ENCODE results near the gene NXF1.
"Not testable (repeated sequence)": the region's sequence is repeated elsewhere in the genome, so short reads cannot be mapped to it uniquely, and the experiment has no call there.

Gene NXF1

DNA sequence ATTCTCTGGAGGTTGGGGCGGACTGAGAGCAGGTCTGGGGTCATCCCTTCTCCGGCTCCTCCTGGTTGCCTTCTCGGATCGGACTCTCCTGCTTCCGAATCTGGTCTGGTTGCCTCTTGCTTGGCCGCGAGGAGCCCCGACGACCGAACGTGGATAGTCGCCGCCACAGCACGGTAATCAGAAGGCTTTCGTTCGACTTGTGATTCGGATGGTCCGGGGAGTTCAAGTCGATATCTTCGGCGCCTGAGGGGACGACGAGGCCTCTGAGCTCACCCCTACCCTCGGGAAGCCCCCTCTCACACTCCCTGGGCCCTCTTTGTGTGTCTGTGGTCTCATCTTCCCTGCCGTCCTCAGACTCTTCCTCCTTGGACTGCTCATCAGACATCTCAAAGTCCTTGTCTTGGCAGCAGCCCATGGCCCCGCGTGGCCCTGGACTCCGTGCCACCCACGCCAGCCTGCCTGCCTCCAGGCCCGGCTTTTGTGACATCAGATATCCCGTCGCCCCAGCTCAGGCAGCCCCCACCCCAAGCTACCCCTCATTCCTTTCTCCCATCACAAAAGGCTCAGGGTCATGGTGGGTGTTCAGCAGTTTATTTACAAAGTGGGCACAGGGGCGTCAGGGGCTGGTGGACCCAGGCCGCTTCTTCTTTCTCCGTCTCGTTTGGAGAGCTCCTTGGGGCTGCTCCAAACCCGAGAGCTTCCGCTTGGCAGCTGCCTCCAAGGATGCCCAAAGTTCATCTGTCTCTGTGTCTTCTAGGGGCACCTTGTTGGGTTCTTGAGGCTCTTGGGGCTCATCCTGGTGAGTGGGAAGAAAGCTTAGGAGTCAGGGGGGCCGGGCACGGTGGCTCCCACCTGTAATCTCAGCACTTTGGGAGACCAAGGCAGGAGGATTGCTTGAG is 27.3 kb upstream of the NXF1 start, which contains the start of gene TEX54:
TSS of gene TEX54 (minus strand) at position 506 of the 899 bp plus-strand sequence.
- DNase-seq = no peak

DNA sequence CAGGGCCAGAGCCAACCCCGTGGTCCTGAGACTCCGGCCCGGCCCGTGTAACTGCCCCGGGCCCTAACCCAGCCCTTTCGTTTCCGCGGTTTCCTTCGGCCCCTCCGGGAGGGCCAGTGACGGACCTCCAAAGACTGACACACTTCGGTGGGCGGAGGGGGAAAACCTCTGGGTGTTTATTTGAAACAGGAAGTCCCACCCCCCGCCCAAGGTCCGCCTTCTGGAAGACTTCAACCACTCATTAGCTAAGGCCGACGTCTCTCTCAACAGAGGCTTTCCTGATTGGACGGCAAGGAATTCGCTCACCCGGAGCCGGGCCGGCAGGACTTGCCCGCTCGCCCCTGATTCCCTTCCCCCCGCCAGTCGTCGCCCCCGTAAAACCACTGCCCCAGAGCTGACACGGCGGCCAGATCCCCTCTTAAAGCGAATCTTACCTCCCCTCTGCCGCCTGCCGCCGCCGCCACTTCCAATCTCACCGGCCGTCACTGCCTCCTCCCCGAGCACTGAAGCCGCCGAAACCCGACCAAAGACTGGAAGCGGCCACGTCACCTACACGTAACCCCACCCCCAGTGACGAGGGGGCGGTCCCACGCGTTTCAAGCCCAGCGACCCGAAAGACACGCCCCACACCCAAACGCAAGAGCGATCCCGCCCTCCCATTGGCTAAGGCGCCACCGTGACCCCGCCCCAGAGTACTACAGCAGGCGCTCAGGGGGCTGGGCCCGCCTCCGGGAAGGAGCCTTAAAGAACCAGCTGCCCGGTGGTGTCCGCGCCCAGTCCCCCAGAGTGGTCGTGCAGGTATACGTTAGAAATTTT is 26.5 kb upstream of the NXF1 start, which contains the start of gene STX5:
TSS of gene STX5 (minus strand) at position 532 of the 816 bp plus-strand sequence. CDS start 808 bp downstream, outside the sequence.
- peak; percentile 98 for DNase-seq

DNA sequence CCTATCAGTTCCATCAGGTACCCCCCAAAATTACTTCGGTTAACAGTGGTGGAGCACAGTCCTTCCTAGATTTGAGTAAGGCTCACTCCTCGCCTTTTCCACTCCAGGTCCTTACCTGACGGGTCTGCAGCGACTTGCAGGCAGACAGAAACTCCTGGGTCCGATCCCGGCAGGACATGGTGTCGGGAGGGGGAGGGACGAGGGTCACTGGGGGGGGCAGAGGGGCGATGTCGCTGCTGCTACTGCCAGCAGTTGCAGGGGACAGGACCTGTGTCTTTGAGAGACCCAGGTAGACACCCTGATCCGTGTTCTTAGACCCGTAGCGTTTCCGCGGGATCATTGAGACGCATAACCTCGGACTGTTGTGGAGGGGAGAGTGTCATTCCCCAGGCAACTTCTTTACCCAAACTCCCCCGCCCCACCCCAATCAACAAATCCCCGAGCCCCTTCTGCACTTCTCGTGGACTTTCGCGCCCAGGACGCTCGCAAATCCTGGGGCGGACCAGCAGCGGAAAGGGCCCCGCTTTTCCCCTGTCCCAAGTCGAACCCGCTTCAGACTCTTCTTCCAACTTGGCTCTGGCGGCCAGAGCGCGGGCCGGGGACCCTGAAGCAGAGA is 25.8 kb upstream of the NXF1 start:
- no peak for DNase-seq

DNA sequence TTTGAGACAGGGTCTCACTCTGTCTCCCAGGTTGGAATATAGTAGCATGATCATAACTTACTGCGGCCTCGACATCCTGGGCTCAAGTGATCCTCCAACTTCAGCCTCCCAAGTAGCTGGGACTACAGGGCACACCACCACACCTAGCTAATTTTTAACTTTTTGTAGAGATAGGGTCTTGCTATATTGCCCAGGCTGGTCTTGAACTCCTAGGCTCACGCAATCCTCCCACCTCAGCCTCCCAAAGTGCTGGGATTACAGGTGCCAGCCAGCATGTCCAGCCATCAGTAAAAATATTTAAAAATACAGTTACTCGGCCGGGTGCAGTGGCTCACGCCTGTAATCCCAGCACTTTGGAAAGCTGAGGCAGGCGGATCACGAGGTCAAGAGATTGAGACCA is 22.9 kb upstream of the NXF1 start:
- DNase-seq = not testable (repeated sequence)

DNA sequence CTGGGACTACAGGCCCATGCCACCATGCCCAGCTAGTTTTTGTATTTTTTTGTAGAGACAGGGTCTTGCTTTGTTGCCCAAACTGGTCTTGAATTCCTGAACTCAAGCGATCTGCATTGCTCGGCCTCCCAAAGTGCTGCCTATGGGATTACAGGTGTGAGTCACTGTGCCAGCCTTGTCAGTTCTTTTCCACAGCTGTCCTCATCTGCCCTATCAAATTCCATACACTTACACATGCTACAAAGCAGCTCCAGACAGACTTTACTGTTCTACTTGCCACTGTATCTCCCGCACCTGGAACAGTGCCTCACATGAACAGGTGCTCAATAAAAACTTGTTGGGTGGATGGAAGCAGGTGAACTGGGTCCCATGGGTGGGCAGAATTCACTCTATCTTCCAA is 18.4 kb upstream of the NXF1 start:
- DNase-seq = no peak

DNA sequence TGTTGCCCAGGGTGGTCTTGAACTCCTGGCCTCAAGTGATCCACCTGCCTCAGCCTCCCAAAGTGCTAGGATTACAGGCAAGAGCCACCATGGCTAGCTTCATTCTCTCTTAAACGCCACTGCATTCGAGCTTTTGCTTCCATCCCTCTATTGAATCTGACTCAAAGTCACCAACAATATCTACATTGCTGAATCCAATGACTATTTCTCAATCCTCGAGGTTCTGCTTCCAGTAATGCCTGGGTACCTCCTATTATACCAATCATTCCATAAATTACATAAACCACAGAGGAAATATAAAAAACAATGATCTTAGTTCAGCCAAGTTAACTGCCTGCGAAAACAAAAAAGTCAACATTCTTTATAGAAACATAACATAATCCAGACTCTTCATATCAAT is 11.9 kb upstream of the NXF1 start:
- DNase-seq = no peak

DNA sequence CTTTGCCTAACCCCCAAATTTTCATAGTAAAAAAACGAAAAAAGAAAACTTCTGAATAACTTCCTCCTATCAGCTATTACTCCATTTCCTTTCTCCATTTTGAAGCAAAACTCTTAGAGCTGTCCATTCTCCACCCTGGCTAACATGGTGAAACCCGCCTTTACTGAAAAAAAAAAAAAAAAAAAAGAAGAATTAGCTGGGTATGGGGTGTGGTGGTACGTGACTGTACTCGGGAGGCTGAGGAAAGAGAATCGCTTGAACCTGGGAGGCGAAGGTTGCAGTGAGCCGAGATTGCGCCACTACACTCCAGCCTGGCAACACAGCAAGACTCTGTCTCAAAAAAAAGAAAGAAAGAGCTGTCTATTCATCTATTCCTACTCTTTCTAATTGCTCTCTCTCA is 11.3 kb upstream of the NXF1 start:
- no peak for DNase-seq

DNA sequence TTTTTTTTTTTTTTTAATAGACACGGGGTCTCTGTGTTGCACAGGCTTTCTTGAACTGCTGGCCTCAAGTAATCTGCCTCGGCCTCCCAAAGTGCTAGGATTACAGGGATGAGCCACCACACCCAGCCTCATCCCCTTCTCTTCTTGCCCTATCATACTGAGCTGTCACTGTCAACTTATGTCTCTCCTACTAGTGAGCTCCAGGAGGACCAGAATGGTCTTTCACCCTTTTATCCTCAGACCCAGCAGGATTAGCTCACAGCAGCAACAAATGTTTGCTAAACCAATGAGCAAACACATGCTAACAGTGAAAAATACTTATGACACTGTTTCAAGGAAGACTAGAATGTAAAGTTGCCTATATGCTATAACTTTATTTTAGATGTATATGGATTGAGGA is 6.4 kb upstream of the NXF1 start:
- no peak for DNase-seq

DNA sequence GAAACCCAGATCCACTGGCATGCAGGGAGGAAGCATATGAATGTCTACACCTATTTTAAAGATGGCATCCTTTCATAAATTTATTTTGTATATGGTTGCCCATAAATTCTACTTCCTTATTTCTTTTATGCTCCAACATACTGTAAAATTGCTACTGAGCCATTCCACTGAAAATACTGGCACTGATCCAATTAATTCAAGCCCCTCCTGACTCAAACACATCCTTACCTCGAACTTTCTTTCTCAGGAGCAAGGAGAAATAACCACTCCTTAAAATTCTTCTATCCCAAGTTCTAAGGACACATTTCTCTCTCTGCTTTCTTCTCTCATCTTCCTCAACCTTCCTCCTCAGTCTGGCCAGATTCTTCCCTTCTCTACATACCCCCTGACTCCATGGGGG is 5.5 kb upstream of the NXF1 start:
- DNase-seq = no peak

DNA sequence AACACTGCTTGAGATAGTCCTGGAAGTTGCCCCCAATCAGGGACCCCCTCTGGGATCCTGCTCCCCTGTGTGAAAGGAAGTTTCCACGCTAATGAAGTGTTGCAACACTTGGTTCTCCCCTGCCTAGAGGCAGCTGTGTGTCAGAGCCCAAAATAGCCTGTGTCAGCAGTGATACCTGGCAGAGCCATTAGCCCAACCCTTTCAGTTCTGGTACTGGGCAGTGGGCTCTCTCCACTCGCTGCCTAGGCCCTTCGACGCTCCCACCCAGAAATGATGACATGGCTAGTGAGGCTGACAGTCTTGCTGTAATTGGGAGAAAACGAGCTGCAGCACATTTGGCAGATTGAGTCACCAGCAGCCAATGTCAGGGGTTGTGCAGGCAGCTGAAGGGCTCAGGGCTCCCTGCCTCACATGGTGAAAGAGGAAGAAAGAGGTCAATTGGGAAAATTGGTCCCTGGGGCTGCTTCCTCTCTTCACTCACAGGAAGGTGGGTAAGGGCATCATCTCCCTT is 1.4 kb upstream of the NXF1 start:
- no peak for DNase-seq

DNA sequence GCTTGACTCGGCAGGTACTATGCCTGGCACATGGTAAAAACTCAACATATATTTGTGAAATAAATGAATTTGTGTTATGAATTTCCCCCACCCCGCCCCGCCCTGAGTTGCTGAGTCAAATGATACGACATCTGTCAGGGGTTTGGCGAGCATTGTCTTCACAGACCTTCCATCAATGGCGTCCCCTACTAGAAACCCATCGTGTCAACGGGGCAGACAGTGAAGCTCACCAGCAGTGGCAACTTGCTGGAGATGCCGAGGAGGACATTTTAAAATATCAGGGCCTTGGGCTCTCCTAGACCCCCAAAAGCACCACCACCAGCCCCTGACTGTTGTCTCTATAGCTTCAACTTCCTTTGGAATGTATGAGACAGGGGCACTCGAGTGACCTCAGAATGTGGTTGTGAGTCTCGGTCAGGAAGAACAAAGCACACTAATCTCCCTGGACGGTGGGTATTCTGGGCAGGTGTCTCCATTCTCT is 761 bp upstream of the NXF1 start:
- no peak for DNase-seq

DNA sequence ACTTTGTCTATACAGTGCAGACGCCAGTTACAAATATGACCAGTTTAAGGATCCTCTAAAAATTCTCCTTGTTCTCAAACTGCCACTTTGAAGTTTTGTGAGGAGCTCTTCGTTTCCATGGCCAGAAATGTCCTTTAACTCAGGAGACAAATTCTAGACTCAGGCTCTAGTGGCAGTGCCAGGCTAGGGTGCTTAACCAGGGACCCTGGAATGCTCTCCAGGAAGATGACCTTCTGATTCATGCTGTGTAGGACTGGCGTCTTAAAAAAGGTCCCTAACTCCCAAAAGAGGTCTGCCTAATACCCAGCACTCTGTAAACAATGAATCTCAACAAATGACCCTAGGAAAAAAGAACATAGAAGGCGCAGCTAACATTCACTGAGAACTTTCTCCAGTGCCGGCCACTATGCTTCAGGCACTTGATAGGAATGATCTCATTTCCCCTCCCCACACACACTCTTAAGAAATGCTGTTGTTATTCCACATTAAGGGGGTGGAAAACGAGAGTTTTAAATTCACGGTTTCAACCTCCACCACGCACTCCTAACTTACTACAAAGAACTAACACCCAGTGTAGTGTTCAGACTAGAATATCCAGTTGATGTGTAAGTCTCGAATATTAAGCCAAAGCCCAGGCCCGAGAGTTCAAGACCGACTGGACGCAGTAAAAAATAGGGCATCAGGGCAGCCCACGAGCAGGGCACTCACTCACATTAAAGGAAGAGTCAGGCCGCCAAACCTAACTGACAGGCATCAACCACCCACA is 747 bp downstream of the NXF1 start:
- DNase-seq = peak; percentile 24

DNA sequence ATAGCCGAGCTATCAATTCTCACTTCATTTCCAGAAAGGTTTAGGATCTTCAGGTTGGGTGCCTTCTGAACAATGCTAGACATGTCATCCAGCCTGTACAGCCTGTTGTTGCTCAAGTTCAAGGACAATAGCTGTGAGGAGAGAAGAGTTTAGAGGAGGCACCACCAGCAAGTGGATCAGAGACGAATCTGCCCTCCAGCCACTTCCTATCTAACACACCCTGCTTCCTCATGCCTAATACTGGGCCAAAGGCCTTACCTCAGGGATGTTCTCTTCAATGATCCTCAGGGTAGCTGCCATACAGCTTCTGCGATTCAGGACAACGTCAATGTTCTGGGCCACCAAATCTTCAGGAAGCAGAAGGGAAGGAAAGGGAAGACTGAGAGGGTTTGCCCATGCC is 4.2 kb downstream of the NXF1 start:
- no peak for DNase-seq

DNA sequence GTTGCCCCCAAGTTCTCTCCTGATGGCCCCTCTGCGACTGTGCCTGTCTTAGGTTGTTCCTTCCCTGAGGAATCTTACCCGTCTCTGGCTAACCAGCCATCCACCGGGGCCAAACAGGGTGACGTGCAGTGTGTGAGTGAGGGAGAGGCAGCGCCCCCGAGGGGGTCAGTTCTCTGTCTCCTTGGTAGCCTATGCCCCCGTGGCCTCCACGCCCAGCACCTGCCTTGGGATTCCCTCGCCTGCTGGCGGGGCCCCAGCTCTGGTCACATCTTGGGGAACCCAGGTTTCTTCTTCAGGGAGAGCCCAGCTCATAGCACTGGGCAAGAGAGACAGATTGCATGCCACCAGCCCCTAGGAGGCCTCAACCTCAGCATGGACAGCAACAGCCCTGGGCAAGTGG is 5.8 kb downstream of the NXF1 start:
- no peak for DNase-seq

DNA sequence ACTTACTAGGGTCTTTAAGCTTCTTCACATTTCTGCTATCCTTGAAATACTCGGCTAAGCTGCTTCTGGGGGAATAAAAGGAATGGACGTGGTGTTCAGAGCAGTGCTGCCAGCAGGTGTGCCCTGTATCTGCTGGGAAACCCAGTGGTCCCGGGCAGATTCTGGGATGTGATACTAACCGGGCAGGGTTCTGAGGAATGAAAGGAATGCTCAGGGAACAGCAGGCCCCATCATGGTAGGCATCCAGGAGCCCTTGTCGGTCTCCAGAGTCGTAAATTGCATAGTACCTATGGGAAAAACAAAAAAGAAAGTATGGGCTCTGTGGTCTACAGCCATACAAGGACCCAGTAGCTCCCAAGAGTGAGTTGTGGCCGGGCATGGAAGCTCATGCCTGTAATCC is 9.0 kb downstream of the NXF1 start:
- DNase-seq = no peak

DNA sequence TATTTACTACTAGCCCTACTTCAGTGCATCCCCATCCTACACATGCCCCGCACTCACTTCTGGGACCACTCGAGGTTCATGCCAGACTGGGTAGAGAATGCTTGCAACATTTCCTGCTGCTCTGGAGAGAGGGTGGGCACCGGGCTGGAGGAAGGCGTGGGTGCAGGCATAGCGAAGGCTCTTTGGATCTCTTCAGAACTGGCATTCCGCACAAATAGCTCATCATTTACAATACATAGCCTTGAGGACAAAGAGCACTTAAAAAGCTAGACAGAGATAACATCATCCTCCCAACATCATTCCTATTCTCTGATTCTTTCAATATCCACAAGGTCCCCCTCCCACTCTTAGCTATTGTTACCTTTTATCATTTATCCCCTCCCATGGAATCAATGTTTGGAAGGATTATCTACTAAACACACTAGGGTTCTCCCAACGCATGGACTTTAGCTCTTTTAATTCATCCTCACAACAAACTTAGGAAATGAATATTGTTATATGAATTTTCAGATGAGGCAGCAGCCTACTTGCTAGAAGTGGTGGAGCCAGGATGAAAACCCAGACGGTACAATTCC is 11.0 kb downstream of the NXF1 start:
- DNase-seq = no peak

DNA sequence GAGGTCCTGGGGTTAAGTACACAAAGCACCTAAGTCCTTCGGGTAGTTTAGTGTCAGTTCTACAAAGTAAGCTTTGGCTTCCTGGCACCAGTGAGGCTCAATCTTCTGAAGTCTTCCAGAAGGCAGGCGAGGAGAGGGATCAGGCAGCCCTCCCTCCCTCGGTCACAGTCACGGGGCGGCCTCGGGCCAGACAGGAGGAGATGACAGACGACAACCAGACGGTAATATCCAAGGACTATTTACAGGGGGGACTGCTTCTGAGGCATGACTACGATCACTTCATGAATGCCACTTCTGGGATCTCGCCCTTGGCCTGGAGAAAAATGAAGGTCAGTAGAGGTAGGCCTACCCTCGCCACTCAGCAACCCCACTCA is 13.1 kb downstream of the NXF1 start:
- no peak for DNase-seq

DNA sequence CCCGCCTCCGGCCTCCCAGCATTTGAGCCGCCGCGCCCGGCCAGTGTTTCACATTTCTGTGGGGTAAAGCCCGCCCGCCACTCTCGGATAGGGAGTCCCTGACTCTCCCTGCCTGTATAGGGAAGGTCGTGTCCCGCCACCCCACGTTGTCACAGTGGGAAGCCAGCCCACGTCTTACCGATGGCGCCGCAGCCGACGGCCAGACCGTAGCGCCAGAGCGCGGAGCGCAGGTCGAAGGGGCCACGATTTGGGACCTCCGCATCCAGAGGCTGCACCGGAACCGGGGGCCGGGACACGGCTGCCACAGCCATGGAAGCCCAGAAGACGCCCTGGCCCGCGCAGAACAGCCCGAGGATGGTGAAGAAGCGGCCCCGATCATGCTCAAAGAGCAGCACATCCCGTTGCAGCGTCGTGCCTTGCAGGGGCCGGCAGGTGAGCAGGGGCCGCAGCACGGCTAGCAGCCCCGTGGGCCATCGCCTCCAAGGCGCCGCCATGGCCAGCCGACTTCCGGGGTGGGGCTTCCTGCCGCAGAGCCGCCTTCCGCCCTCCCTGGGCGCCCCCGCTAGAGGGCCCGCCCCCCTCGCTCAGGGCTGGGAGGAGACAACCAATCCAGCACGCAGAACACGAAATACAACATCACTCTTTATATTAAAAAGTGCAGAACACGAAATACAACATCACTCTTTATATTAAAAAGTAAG is 13.6 kb downstream of the NXF1 start, which contains the start of gene TMEM223:
TSS of gene TMEM223 (minus strand) at position 506 of the 701 bp plus-strand sequence. CDS start at position 494, 12 bp downstream.
- DNase-seq = peak; percentile 82

DNA sequence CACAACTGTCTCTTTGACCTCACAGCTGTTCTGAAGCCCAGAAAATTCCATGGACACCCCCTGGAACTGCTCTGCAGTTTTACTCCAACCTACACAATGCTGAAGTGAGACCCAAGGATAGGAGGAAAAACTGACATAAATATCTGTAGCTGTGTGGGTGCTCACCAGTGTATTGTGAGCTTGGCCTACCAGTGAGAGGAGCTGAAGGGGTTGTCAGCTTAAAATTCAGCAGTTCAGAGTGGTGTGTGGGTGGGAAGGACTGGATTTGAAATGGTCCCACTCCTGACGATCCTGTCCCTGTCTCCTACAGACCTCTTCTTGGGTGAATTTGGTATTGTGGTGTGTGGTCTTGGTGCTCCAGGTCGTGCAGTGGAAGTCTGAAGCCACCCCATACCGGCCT is 15.7 kb downstream of the NXF1 start:
- DNase-seq = no peak

DNA sequence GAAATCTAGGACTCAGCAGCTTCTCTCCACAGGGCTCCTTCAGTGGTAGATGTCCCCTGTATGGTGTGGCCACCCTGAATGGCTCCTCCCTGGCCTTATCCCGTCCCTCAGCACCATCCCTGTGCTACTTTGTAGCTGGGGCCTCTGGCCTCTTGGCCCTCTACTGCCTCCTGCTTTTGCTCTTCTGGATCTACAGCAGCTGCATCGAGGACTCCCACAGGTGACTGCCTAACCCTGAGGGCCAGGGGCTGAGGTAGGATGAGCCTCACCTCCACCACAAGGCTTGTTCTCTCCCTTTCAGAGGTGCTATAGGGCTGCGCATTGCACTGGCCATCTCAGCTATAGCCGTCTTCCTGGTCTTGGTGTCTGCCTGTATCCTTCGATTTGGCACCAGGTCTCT is 16.2 kb downstream of the NXF1 start:
- DNase-seq = no peak
